C4-2B (cell line): ENCODE data around the gene SRRM4.
"Not testable (repeated sequence)": the region's sequence is repeated elsewhere in the genome, so short reads cannot be mapped to it uniquely, and the experiment has no call there.

Source experiments
- H3K27ac ChIP-seq: fragments of 450-650 bp; 2 replicates; pipeline ENCODE4 v1.5.1; 2017
- CTCF ChIP-seq: fragments of 450-650 bp; conservative IDR thresholded peaks from 2 replicates; pipeline ENCODE4 v1.5.1; 2017; ENCODE audit warnings: mild to moderate bottlenecking
- ZFX ChIP-seq: fragments of 450-650 bp; IDR thresholded peaks from 2 replicates; pipeline ENCODE4 v1.6.1; 2017

Gene SRRM4

GRCh38 chr12:119025786-119026185, 44.4 kb downstream of the SRRM4 start:
- TF ChIP-seq CTCF (no peak), ZFX (no peak)
- H3K27ac ChIP-seq: no peak overlapping the region

- not testable (repeated sequence) for H3K27ac ChIP-seq
These were observed 52.0 kb downstream of the SRRM4 start for GRCh38 chr12:119033332-119033731.

- no peak overlapping the region for H3K27ac ChIP-seq
- TF ChIP-seq CTCF (peak; percentile 78), ZFX (no peak)
These were observed 55.8 kb downstream of the SRRM4 start for GRCh38 chr12:119036878-119037825.

GRCh38 chr12:119044094-119044493, 62.8 kb downstream of the SRRM4 start:
- TF ChIP-seq CTCF (no peak), ZFX (no peak)
- H3K27ac ChIP-seq: no peak overlapping the region

- H3K27ac ChIP-seq: no peak overlapping the region
- TF ChIP-seq CTCF: no peak
- TF ChIP-seq ZFX: no peak
These were observed 66.3 kb downstream of the SRRM4 start for GRCh38 chr12:119047641-119048040.

GRCh38 chr12:119050663-119051062, 69.3 kb downstream of the SRRM4 start:
- TF ChIP-seq CTCF (no peak), ZFX (no peak)
- H3K27ac ChIP-seq: no peak overlapping the region

- TF ChIP-seq ZFX (no peak), CTCF (no peak)
- H3K27ac ChIP-seq: no peak overlapping the region
These were observed 70.1 kb downstream of the SRRM4 start for GRCh38 chr12:119051474-119051873.

GRCh38 chr12:119052001-119052400, 70.7 kb downstream of the SRRM4 start:
- no peak overlapping the region for H3K27ac ChIP-seq
- TF ChIP-seq CTCF (no peak), ZFX (no peak)
